Measurements from ENCODE around the gene DUSP1. TPM values are rescaled to one million over a fixed set of nuclear protein-coding genes. Genes with fewer than 3 reads are reported as not detected.

The DUSP1 gene
- 100 to 1,000 TPM; 469 to 701 (median 567) TPM for total RNA-seq

DNA sequence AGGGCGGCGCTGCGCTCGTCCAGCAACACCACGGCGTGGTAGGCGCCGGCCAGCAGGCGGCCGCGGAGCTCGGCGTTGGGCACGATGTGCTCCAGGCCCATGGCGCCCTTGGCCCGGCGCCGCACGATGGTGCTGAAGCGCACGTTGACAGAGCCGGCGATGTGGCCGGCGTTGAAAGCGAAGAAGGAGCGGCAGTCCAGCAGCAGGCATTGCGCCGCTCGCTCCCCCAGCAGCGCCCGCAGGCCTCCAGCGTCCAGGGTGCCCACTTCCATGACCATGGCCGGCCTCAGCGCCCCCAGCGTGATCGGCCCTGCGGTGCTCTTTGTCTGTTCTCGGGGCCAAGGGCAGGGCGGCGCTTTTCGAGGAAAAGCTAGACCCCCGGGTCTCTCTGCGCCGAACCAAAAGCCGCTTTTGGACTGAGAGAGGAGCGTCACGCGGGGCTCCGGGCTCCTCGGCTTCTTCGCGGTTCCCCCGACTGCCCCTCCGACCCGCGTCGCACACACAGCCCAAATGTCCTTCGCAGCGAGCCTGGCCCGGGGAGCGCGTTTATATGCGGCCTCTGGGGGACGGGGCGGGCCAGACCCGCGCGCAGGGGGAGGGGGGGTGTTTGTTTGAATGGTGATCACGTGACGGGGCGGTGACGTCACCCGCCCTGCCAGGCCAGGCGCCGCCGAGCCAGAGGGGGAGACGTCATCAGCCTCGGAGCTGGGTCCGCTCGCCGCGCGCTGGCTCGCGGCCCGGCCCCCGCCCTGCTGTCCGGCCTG lies at the start of gene DUSP1:
Gene DUSP1, minus strand, starts transcription at position 521 of the 764 bp plus-strand sequence. Its CDS starts 243 bp downstream, at position 278.
- in situ Hi-C loops (cut with MboI; ENCODE audit: low pct_ligation_motif_present in 1 of 4, low pct_unique_long_range_greater_than_20kb in 1 of 4, low sequenced_read_pairs in 3 of 4) (loop anchor here in 2 of 4 donors (10.0 kb wide), 2 partner anchors 64 to 84 kb away; partner anchors contain the start of gene ERGIC1 (in 1 of the 2)), intact Hi-C loops (cut with DNase I; ENCODE audit: low total_unique reads) (loop anchor here (10.0 kb wide), 1 partner anchor 64 kb away; the partner anchor contains the start of gene ERGIC1)
- WGBS, 2 donors (ENCODE audit: low coverage in 1 of 2) = 1% methylated on average over 32 of the region's 89 CpGs; no CpG with 5 or more reads in 1 of the 2 donors
- DNase-seq = peak; percentile 99
- Histone ChIP-seq H3K4me1 (peaks cover 24 to 75% (median 54%) of the 10 kb centered on the region in 4 donors), H3K4me3 (peak within 1 kb of the TSS; percentile 81 to 98 (median 82)), H3K9me3 (no peaks in the 10 kb centered on the region), H3K27me3 (no peaks in the 10 kb centered on the region), H3K36me3 (peaks cover 0 to 30% (median 13%) of the 10 kb centered on the region in 4 donors), H3K27ac (peak within 1 kb of the TSS; percentile 99 to 100 (median 100))
- TF ChIP-seq, protein P1, sequence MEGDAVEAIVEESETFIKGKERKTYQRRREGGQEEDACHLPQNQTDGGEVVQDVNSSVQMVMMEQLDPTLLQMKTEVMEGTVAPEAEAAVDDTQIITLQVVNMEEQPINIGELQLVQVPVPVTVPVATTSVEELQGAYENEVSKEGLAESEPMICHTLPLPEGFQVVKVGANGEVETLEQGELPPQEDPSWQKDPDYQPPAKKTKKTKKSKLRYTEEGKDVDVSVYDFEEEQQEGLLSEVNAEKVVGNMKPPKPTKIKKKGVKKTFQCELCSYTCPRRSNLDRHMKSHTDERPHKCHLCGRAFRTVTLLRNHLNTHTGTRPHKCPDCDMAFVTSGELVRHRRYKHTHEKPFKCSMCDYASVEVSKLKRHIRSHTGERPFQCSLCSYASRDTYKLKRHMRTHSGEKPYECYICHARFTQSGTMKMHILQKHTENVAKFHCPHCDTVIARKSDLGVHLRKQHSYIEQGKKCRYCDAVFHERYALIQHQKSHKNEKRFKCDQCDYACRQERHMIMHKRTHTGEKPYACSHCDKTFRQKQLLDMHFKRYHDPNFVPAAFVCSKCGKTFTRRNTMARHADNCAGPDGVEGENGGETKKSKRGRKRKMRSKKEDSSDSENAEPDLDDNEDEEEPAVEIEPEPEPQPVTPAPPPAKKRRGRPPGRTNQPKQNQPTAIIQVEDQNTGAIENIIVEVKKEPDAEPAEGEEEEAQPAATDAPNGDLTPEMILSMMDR (IDR thresholded peaks at IDR 0.05) = peak; percentile 32 to 80 (median 56)
- TF ChIP-seq POLR2A (IDR thresholded peaks at IDR 0.05) (peak; percentile 100), EP300 (IDR thresholded peaks at IDR 0.05; ENCODE audit: low read depth) (peak; percentile 59), POLR2AphosphoS5 (IDR thresholded peaks at IDR 0.05) (peak; percentile 100)

DNA sequence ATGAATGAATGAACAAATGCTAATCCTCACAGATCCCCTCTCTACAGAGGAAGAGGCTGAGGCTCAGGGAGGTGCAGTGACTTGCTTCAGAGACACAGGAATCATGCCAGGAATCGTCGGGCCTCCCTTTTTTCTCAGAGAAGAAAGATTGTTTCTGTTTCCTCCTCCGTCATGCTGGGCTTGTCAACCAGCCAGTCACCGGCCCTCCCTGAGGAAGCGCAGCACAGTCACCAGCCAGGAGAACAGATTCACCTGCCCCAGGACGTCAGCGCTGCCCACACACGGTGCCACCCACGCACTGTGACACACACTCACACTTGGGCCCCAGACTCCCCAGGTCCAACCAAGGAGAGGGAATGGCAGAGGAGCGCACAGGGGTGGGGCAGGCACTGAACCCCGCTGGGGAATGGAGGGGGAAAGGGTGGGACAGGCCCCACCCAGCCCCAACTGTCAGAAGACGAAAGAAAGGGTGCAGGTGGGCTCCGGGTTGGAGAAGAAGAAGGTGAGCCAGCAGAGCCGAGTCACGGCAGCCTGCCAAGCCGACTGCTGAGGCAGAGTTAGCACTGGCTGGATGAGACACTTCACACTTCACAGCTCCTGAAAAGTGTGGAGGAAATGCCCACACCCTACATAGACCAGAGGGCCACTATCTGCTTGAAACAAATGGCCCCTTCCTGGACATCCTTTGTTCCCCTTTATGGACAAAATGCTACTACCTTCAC lies 49.2 kb upstream of the DUSP1 start:
- peak; percentile 74 for DNase-seq
- intact Hi-C loops (cut with DNase I; ENCODE audit: low total_unique reads) (no loop called here), in situ Hi-C loops (cut with MboI; ENCODE audit: low pct_ligation_motif_present in 1 of 4, low pct_unique_long_range_greater_than_20kb in 1 of 4, low sequenced_read_pairs in 3 of 4) (no loop called here)
- no peaks in the 10 kb centered on the region for H3K27me3 ChIP-seq
- no peak overlapping the region for H3K4me3 ChIP-seq
- 47% methylated on average over 16 of the region's 16 CpGs; no CpG with 5 or more reads in 1 of the 2 donors for WGBS, 2 donors (ENCODE audit: low coverage in 1 of 2)
- TF ChIP-seq, protein P1 (IDR thresholded peaks at IDR 0.05) = no peak
- TF ChIP-seq POLR2A (IDR thresholded peaks at IDR 0.05) = peak; percentile 46
- peak in 1 of 3 donors; percentile 26 for TF ChIP-seq POLR2AphosphoS5 (IDR thresholded peaks at IDR 0.05)
- no peak for TF ChIP-seq EP300 (IDR thresholded peaks at IDR 0.05; ENCODE audit: low read depth)
- no peaks in the 10 kb centered on the region for H3K36me3 ChIP-seq
- peak overlapping the region in 2 of 4 donors; percentile 13 to 24 for H3K27ac ChIP-seq
- peaks cover 0 to under 1% of the 10 kb centered on the region in 2 donors for H3K9me3 ChIP-seq
- H3K4me1 ChIP-seq = peaks cover 6 to 14% (median 10%) of the 10 kb centered on the region in 4 donors

DNA sequence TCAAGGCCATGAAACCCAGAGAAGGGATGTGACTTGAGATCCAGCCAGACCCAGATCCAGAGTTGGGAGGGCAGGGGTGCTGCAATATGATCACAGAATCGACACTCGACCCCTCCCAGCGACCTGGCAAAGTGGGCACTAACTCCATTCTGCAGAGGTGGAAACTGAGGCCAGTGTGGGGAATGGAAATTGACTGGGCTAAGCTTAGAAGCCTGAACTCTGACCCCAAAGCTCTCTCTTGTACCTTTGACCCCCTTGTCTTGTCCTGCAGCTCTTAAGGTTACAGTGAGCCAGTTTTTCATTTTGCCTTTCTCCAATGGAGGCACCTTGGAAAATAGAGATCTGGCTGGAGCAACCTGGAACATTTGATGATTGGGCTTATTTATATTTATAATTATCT lies 48.6 kb upstream of the DUSP1 start:
- no peak for TF ChIP-seq EP300 (IDR thresholded peaks at IDR 0.05; ENCODE audit: low read depth)
- TF ChIP-seq, protein P1 (IDR thresholded peaks at IDR 0.05) = no peak
- no peak for TF ChIP-seq POLR2AphosphoS5 (IDR thresholded peaks at IDR 0.05)
- TF ChIP-seq POLR2A (IDR thresholded peaks at IDR 0.05) = no peak
- Histone ChIP-seq H3K36me3 (no peaks in the 10 kb centered on the region), H3K4me3 (no peak overlapping the region), H3K27me3 (no peaks in the 10 kb centered on the region), H3K27ac (peak overlapping the region in 2 of 4 donors; percentile 13 to 24), H3K4me1 (peaks cover 6 to 14% (median 10%) of the 10 kb centered on the region in 4 donors), H3K9me3 (no peaks in the 10 kb centered on the region)
- intact Hi-C loops (cut with DNase I; ENCODE audit: low total_unique reads) (no loop called here), in situ Hi-C loops (cut with MboI; ENCODE audit: low pct_ligation_motif_present in 1 of 4, low pct_unique_long_range_greater_than_20kb in 1 of 4, low sequenced_read_pairs in 3 of 4) (no loop called here)
- no peak for DNase-seq
- 93% methylated on average over 3 of the region's 3 CpGs; no CpG with 5 or more reads in 1 of the 2 donors for WGBS, 2 donors (ENCODE audit: low coverage in 1 of 2)

- in situ Hi-C loops (cut with MboI; ENCODE audit: low pct_ligation_motif_present in 1 of 4, low pct_unique_long_range_greater_than_20kb in 1 of 4, low sequenced_read_pairs in 3 of 4) (no loop called here), intact Hi-C loops (cut with DNase I; ENCODE audit: low total_unique reads) (no loop called here)
- WGBS, 2 donors (ENCODE audit: low coverage in 1 of 2) = 98 to 100% methylated on average over 1 to 3 of the region's 3 CpGs
- Histone ChIP-seq H3K36me3 (no peaks in the 10 kb centered on the region), H3K27ac (no peak overlapping the region), H3K4me1 (peaks cover 6 to 14% (median 10%) of the 10 kb centered on the region in 4 donors), H3K4me3 (no peak overlapping the region), H3K27me3 (no peaks in the 10 kb centered on the region), H3K9me3 (no peaks in the 10 kb centered on the region)
- TF ChIP-seq EP300 (IDR thresholded peaks at IDR 0.05; ENCODE audit: low read depth) (no peak), POLR2A (IDR thresholded peaks at IDR 0.05) (no peak), POLR2AphosphoS5 (IDR thresholded peaks at IDR 0.05) (no peak)
- TF ChIP-seq, protein P1 (IDR thresholded peaks at IDR 0.05) = no peak
- DNase-seq = no peak
Observed at GRCh38 chr5:172818081-172818480, 47.1 kb upstream of the DUSP1 start.

Data from transverse colon (tissue), 4 donors.